HCT116 (cell line): ENCODE results near the gene SERPINB11.

Experiments used
- ATF3 ChIP-seq: IDR thresholded peaks from 2 replicates; pipeline ENCODE4 v1.6.1; 2012
- CEBPB ChIP-seq: IDR thresholded peaks from 2 replicates; pipeline ENCODE4 v1.6.1; 2012; ENCODE audit warnings: low read depth
- EZH2 ChIP-seq: fragments of 200-600 bp; sonication (generic); IDR thresholded peaks from 2 replicates; pipeline ENCODE4 v1.6.1; 2017; ENCODE audit warnings: antibody characterized with exemption, mixed run types
- JUND ChIP-seq: IDR thresholded peaks from 2 replicates; pipeline ENCODE4 v1.6.1; 2012
- POLR2A ChIP-seq: IDR thresholded peaks from 2 replicates; pipeline ENCODE4 v1.7.0; 2011; ENCODE audit warnings: borderline replicate concordance; ENCODE audit not compliant: insufficient read depth, insufficient read length; ENCODE audit errors: extremely low read depth
- TF ChIP-seq, protein P1 (sequence below), 3 experiments: fragments of 200-600 bp in 1 of 3; sonication (generic) in 1 of 3; IDR thresholded peaks in 2 of 3; conservative IDR thresholded peaks in 1 of 3; 2 replicates each; pipeline ENCODE4 v1.5.1; 2012 to 2017; ENCODE audit warnings: low read depth in 2 of 3, low read length in 2 of 3, antibody characterized with exemption in 1 of 3, borderline replicate concordance in 1 of 3, control low read depth in 1 of 3, mild to moderate bottlenecking in 1 of 3, mixed read lengths in 1 of 3, mixed run types in 1 of 3, moderate library complexity in 1 of 3; ENCODE audit not compliant: insufficient read depth in 1 of 3

- TF ChIP-seq, protein P1, sequence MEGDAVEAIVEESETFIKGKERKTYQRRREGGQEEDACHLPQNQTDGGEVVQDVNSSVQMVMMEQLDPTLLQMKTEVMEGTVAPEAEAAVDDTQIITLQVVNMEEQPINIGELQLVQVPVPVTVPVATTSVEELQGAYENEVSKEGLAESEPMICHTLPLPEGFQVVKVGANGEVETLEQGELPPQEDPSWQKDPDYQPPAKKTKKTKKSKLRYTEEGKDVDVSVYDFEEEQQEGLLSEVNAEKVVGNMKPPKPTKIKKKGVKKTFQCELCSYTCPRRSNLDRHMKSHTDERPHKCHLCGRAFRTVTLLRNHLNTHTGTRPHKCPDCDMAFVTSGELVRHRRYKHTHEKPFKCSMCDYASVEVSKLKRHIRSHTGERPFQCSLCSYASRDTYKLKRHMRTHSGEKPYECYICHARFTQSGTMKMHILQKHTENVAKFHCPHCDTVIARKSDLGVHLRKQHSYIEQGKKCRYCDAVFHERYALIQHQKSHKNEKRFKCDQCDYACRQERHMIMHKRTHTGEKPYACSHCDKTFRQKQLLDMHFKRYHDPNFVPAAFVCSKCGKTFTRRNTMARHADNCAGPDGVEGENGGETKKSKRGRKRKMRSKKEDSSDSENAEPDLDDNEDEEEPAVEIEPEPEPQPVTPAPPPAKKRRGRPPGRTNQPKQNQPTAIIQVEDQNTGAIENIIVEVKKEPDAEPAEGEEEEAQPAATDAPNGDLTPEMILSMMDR (IDR thresholded peaks at IDR 0.05 in 2 of 3, conservative IDR thresholded peaks at IDR 0.05 in 1 of 3; ENCODE audit: borderline replicate concordance in 1 of 3, insufficient read depth in 1 of 3, low read depth in 2 of 3, low read length in 2 of 3): no peak
- TF ChIP-seq EZH2: no peak
- TF ChIP-seq JUND: no peak
- TF ChIP-seq POLR2A: no peak
- no peak for TF ChIP-seq ATF3
- no peak for TF ChIP-seq CEBPB
Observed at GRCh38 chr18:63700501-63700900, 2.3 kb upstream of the SERPINB11 start.
